T47D (cell line): ENCODE results near the gene LGI4.
"Not testable (repeated sequence)": the region's sequence is repeated elsewhere in the genome, so short reads cannot be mapped to it uniquely, and the experiment has no call there.

Source experiments
- DNase-seq, 2 experiments: peaks; one replicate each; pipeline versions ENCODE4 v3.0.0 to v3.0.0-alpha.2; 2011 to 2012; ENCODE audit warnings: low read depth in 1 of 2, low spot score in 1 of 2
- JUND ChIP-seq: IDR thresholded peaks from 2 replicates; pipeline ENCODE4 v1.6.1; 2012; ENCODE audit warnings: low read depth
- in situ Hi-C: cut with HindIII; loops from 2 replicates; pipeline ENCODE4 v1.10.0; 2016; ENCODE audit warnings: low sequenced_read_pairs, low pct_unique_long_range_greater_than_20kb

The LGI4 gene

GRCh38 chr19:35155981-35156672 lies 21.3 kb upstream of the LGI4 start:
- in situ Hi-C loops = no loop called here
- no peak for TF ChIP-seq JUND
- no peak for DNase-seq

GRCh38 chr19:35155441-35155840 lies 20.6 kb upstream of the LGI4 start:
- TF ChIP-seq JUND = no peak
- in situ Hi-C loops = no loop called here
- DNase-seq = no peak

GRCh38 chr19:35154525-35155406 lies 19.9 kb upstream of the LGI4 start, which contains the start of gene FXYD5:
FXYD5 (plus strand) TSS chr19:35154735; CDS start chr19:35155551, 816 bp downstream.
- in situ Hi-C loops = no loop called here
- peak in 1 of 2 experiments; percentile 41 for DNase-seq
- TF ChIP-seq JUND = no peak

- peak; percentile 61 to 62 for DNase-seq
Measured at GRCh38 chr19:35153701-35154524, 19.1 kb upstream of the LGI4 start.

GRCh38 chr19:35153129-35153522 lies 18.3 kb upstream of the LGI4 start:
- DNase-seq, in situ Hi-C loops: not testable (repeated sequence)

More at GRCh38 chr19:35153701-35154524, 19.1 kb upstream of the LGI4 start:
- in situ Hi-C loops = no loop called here
- no peak for TF ChIP-seq JUND

- no peak for DNase-seq
- in situ Hi-C loops = no loop called here
- TF ChIP-seq JUND = no peak
Measured at GRCh38 chr19:35151273-35152065, 16.6 kb upstream of the LGI4 start.

GRCh38 chr19:35150445-35150844 lies 15.6 kb upstream of the LGI4 start:
- no peak for DNase-seq
- no peak for TF ChIP-seq JUND
- in situ Hi-C loops = no loop called here

- in situ Hi-C loops = no loop called here
- no peak for DNase-seq
- TF ChIP-seq JUND = no peak
Measured at GRCh38 chr19:35149463-35149862, 14.6 kb upstream of the LGI4 start.

- in situ Hi-C loops = no loop called here
- TF ChIP-seq JUND = no peak
- DNase-seq = no peak
Measured at GRCh38 chr19:35146746-35147459, 12.0 kb upstream of the LGI4 start.

GRCh38 chr19:35144600-35145436 lies 10.0 kb upstream of the LGI4 start:
- in situ Hi-C loops = no loop called here
- DNase-seq = no peak

GRCh38 chr19:35144259-35144599 lies 9.4 kb upstream of the LGI4 start:
- DNase-seq = no peak
- in situ Hi-C loops = no loop called here
- no peak for TF ChIP-seq JUND

More at GRCh38 chr19:35144600-35145436, 10.0 kb upstream of the LGI4 start:
- no peak for TF ChIP-seq JUND
